Activated B cell treated with CpG ODN at 0.5 μM for 24 hours (primary cell): ENCODE data around the gene PDE3A. TPM values are rescaled to one million over a fixed set of nuclear protein-coding genes. Genes with fewer than 3 reads are reported as not detected.
"Not testable (repeated sequence)": the region's sequence is repeated elsewhere in the genome, so short reads cannot be mapped to it uniquely, and the experiment has no call there.

Source experiments
- ATAC-seq: fragments of 200-7000 bp; cut with Tn5 transposase; one replicate; pipeline ENCODE4 v1.10.0; 2021; ENCODE audit warnings: low read depth, mild to moderate bottlenecking, moderate library complexity
- CTCF ChIA-PET: fragments of 350-600 bp; sonication (Branson Sonifier 250); formaldehyde crosslinking; loops from one replicate; lab custom pipeline; 2021; ENCODE audit warnings: antibody characterized with exemption; lab: Charles Lee
- POLR2A ChIA-PET: fragments of 350-600 bp; sonication (Branson Sonifier 250); formaldehyde crosslinking; loops from one replicate; lab custom pipeline; 2021; ENCODE audit warnings: antibody characterized with exemption; lab: Charles Lee
- DNase-seq: peaks from one replicate; pipeline ENCODE4 v3.0.0; 2022
- H3K27ac Mint-ChIP-seq: one replicate; pipeline ENCODE4 v1.8.0; 2020; ENCODE audit warnings: mixed read lengths
- H3K27me3 Mint-ChIP-seq: one replicate; pipeline ENCODE4 v1.8.0; 2021; ENCODE audit warnings: mixed read lengths
- H3K36me3 Mint-ChIP-seq: one replicate; pipeline ENCODE4 v1.8.0; 2021; ENCODE audit warnings: low read depth, mixed read lengths
- H3K4me1 Mint-ChIP-seq: one replicate; pipeline ENCODE4 v1.8.0; 2021; ENCODE audit warnings: mixed read lengths
- H3K4me3 Mint-ChIP-seq: one replicate; pipeline ENCODE4 v1.8.0; 2020; ENCODE audit warnings: mild to moderate bottlenecking, mixed read lengths
- H3K9me3 Mint-ChIP-seq: one replicate; pipeline ENCODE4 v1.8.0; 2020; ENCODE audit warnings: mixed read lengths
- intact Hi-C: fragments of 100-400 bp; cut with micrococcal nuclease; formaldehyde crosslinking; loops from one replicate; pipeline ENCODE4 v1.15.1; 2024
- total RNA-seq: library from RNA; stranded (reverse); gene quantifications from 2 replicates; pipeline ENCODE4 v1.2.3, GENCODE V29; 2022
- TF ChIP-seq, protein P1 (sequence below): fragments of 200-600 bp; IDR thresholded peaks from one replicate; pipeline ENCODE4 v1.8.0; 2022; ENCODE audit warnings: antibody characterized with exemption, mild to moderate bottlenecking

PDE3A gene
- total RNA-seq, 1 donor from 2014 or later: not detected

DNA sequence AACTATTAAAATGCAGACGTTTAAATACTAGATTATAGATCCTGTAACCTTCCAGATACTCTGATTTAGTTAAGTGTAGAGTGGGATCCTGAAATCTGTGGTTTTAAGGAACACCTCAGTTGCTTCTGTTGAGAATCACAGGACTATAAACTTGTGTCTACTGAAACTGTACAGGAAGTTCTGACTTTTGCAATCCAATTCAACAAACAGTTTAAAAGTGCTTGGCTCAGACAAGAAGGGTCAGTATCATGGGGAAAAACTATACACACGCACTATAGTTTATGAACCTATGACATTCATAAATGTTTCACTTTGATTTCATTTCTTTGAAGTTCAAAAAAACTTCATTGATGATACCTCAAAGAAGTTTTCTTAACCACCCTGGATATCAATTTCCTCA, 13.8 kb downstream of the PDE3A start:
- intact Hi-C loops: no loop called here
- ChIA-PET CTCF (no interaction called here), POLR2A (no interaction called here)
- Mint-ChIP-seq H3K4me1 (no peaks in the 10 kb centered on the region), H3K4me3 (no peak overlapping the region), H3K9me3 (peaks cover 6% of the 10 kb centered on the region), H3K27ac (no peak overlapping the region), H3K36me3 (no peaks in the 10 kb centered on the region), H3K27me3 (no peaks in the 10 kb centered on the region)
- ATAC-seq (no peak), DNase-seq (no peak)
- TF ChIP-seq, protein P1, sequence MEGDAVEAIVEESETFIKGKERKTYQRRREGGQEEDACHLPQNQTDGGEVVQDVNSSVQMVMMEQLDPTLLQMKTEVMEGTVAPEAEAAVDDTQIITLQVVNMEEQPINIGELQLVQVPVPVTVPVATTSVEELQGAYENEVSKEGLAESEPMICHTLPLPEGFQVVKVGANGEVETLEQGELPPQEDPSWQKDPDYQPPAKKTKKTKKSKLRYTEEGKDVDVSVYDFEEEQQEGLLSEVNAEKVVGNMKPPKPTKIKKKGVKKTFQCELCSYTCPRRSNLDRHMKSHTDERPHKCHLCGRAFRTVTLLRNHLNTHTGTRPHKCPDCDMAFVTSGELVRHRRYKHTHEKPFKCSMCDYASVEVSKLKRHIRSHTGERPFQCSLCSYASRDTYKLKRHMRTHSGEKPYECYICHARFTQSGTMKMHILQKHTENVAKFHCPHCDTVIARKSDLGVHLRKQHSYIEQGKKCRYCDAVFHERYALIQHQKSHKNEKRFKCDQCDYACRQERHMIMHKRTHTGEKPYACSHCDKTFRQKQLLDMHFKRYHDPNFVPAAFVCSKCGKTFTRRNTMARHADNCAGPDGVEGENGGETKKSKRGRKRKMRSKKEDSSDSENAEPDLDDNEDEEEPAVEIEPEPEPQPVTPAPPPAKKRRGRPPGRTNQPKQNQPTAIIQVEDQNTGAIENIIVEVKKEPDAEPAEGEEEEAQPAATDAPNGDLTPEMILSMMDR: no peak

DNA sequence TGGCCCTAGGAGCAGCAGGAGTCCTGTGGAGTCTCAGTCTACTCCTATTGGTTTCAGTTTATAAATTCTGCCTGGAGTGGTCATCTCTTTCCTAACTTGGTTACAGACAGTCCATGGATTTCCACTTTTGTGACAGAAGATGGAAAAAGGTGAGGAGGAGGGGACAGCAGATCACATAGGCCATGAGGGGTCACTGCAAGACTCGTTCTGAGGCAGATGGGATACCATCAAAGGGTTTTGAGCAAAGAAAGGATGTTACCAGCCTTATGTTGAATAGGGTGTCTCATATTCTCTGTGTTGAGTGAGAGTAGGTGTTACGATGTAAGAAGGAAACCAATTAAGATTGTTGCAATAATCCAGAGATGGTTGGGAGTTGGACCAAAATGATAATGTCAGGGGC, 15.3 kb downstream of the PDE3A start:
- DNase-seq (no peak), ATAC-seq (no peak)
- Mint-ChIP-seq H3K9me3 (peaks cover 6% of the 10 kb centered on the region), H3K4me3 (no peak overlapping the region), H3K4me1 (no peaks in the 10 kb centered on the region), H3K36me3 (no peaks in the 10 kb centered on the region), H3K27me3 (no peaks in the 10 kb centered on the region), H3K27ac (no peak overlapping the region)
- CTCF ChIA-PET: no interaction called here
- POLR2A ChIA-PET: no interaction called here
- intact Hi-C loops: no loop called here
- TF ChIP-seq, protein P1: no peak

DNA sequence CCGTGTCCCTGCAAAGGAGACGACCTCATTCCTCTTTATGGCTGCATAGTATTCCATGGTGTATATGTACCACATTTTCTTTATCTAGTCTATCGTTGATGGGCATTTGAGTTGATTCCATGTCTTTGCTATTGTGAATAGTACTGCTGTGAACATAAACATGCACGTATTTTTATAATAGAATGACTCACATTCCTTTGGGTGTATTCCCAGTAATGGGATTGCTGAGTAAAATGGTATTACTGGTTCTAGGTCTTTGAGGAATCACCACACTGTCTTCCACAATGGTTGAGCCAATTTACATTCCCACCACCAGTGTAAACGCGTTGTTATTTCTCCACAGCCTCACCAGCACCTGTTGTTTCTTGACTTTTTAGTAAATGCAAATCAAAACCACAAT, 16.5 kb downstream of the PDE3A start:
- ATAC-seq, POLR2A ChIA-PET, H3K27ac Mint-ChIP-seq, DNase-seq, H3K4me3 Mint-ChIP-seq, intact Hi-C loops, H3K27me3 Mint-ChIP-seq, H3K4me1 Mint-ChIP-seq, H3K9me3 Mint-ChIP-seq, CTCF ChIA-PET, H3K36me3 Mint-ChIP-seq: not testable (repeated sequence)

DNA sequence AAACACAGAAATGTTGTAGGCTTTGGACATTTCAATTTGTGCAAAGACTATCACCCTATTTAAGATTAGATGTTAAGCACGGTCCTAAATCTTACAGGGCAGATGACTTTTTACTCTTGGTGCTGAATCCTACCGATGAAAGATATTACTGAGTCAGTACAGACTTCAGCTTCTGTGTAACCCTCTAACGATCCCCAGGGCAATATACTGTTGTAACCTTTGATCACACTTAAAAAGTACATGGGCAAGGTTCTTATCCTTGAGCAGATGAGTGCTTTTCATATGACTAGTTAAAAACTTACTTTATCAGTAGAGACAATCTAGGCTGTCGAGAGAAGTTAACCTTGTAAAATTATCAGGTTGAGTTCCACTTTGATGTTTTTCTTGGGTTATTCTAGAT, 22.5 kb downstream of the PDE3A start:
- no peaks in the 10 kb centered on the region for H3K4me1 Mint-ChIP-seq
- H3K27me3 Mint-ChIP-seq: no peaks in the 10 kb centered on the region
- CTCF ChIA-PET: no interaction called here
- no peaks in the 10 kb centered on the region for H3K36me3 Mint-ChIP-seq
- peaks cover 2% of the 10 kb centered on the region for H3K9me3 Mint-ChIP-seq
- DNase-seq (no peak), ATAC-seq (no peak)
- intact Hi-C loops: no loop called here
- POLR2A ChIA-PET: no interaction called here
- no peak overlapping the region for H3K4me3 Mint-ChIP-seq
- H3K27ac Mint-ChIP-seq: no peak overlapping the region
- TF ChIP-seq, protein P1: no peak

DNA sequence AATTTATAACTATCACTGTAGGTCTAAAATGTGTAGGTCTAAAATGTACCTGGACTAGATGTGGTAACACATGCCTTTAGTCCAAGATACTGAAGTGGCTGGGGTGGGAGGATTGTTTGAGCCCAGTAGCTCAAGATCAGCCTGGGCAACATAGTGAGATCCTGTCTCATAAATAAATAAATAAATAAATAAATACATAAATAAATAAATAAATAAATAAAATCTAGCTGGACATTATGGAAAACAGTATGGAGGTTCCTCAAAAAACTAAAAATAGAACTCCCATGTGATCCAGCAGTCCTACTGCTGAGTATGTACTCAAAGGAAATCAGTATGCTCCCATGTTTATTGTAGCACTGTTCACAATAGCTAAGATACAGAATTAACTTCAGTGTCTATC, 24.0 kb downstream of the PDE3A start:
- Mint-ChIP-seq H3K4me3 (no peak overlapping the region), H3K9me3 (no peaks in the 10 kb centered on the region), H3K36me3 (no peaks in the 10 kb centered on the region), H3K27ac (no peak overlapping the region), H3K27me3 (no peaks in the 10 kb centered on the region), H3K4me1 (no peaks in the 10 kb centered on the region)
- TF ChIP-seq, protein P1: no peak
- POLR2A ChIA-PET: no interaction called here
- DNase-seq: no peak
- no peak for ATAC-seq
- CTCF ChIA-PET: no interaction called here
- intact Hi-C loops: no loop called here

DNA sequence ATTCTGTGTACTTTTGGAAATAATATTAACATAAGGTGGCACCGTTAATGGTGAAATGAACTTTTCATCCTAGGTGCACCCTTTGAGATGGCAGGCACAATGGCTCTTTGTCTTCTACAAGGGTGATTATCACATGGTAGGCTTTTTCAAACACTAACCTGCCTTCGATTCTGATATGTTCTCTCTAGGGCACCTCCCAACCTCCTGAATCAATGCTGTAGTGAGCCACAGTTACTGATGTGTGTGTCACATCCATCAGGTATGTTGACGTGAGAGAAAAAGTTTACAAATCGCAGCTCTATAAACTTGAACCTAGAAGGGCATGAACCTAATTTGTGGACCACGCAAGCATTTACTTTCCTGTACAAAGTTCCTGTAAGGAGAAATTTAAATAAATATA, 25.4 kb downstream of the PDE3A start:
- Mint-ChIP-seq H3K27me3 (no peaks in the 10 kb centered on the region), H3K27ac (no peak overlapping the region), H3K4me1 (no peaks in the 10 kb centered on the region), H3K36me3 (no peaks in the 10 kb centered on the region), H3K9me3 (no peaks in the 10 kb centered on the region), H3K4me3 (no peak overlapping the region)
- intact Hi-C loops: no loop called here
- TF ChIP-seq, protein P1: no peak
- ATAC-seq (no peak), DNase-seq (no peak)
- ChIA-PET POLR2A (no interaction called here), CTCF (no interaction called here)
